OCI-LY1 (cell line): ENCODE results near the gene FH.
A peak's percentile ranks its signal among the peaks of the same experiment; 100 is the strongest.

Experiments used
- H2AFZ ChIP-seq: fragments of 200-600 bp; sonication (generic), shearing (Covaris generic); 2 replicates; pipeline ENCODE4 v1.6.0; 2014; ENCODE audit warnings: antibody characterized with exemption, mild to moderate bottlenecking, low read length
- H3F3A ChIP-seq: fragments of 200-600 bp; sonication (generic), shearing (Covaris generic); 2 replicates; pipeline ENCODE4 v1.6.0; 2014; ENCODE audit warnings: mild to moderate bottlenecking, antibody characterized with exemption, low read length, moderate library complexity; ENCODE audit not compliant: insufficient read depth
- H3K27ac ChIP-seq: fragments of 200-600 bp; sonication (generic); 2 replicates; pipeline ENCODE4 v1.5.1; 2014; ENCODE audit warnings: low read length, mixed run types, mild to moderate bottlenecking, low read depth; ENCODE audit not compliant: poor library complexity, severe bottlenecking
- H3K27me3 ChIP-seq: fragments of 200-600 bp; sonication (generic); 2 replicates; pipeline ENCODE4 v1.6.0; 2014; ENCODE audit warnings: antibody characterized with exemption, mild to moderate bottlenecking, low read length, moderate library complexity; ENCODE audit not compliant: insufficient read depth
- H3K36me3 ChIP-seq: fragments of 200-600 bp; sonication (generic); 2 replicates; pipeline ENCODE4 v1.6.1; 2014; ENCODE audit warnings: mild to moderate bottlenecking, antibody characterized with exemption, low read length, moderate library complexity, mixed read lengths; ENCODE audit not compliant: insufficient read depth
- H3K4me1 ChIP-seq: fragments of 200-600 bp; sonication (generic); 2 replicates; pipeline ENCODE4 v1.5.1; 2014; ENCODE audit warnings: mild to moderate bottlenecking, low read length, moderate library complexity; ENCODE audit not compliant: insufficient read depth, severe bottlenecking
- H3K4me2 ChIP-seq: fragments of 200-600 bp; sonication (generic), shearing (Covaris generic); 2 replicates; pipeline ENCODE4 v1.6.1; 2014; ENCODE audit warnings: low read length
- H3K4me3 ChIP-seq: fragments of 200-600 bp; sonication (generic); 2 replicates; pipeline ENCODE4 v1.5.1; 2014; ENCODE audit warnings: low read length, low read depth, mild to moderate bottlenecking, mixed read lengths; ENCODE audit not compliant: poor library complexity, severe bottlenecking
- H3K79me2 ChIP-seq: fragments of 200-600 bp; shearing (Covaris generic); 2 replicates; pipeline ENCODE4 v1.6.1; 2016; ENCODE audit warnings: mixed run types, low read length, mixed read lengths; ENCODE audit not compliant: insufficient read depth
- H3K9ac ChIP-seq: fragments of 200-600 bp; sonication (generic), shearing (Covaris generic); 2 replicates; pipeline ENCODE4 v1.6.1; 2014; ENCODE audit warnings: mild to moderate bottlenecking, low read length, mixed read lengths
- H3K9me2 ChIP-seq: fragments of 200-600 bp; sonication (generic), shearing (Covaris generic); 2 replicates; pipeline ENCODE4 v1.6.1; 2014; ENCODE audit warnings: low read depth, mild to moderate bottlenecking, low read length, mixed read lengths
- H3K9me3 ChIP-seq: fragments of 200-600 bp; shearing (Covaris generic); 2 replicates; pipeline ENCODE4 v1.6.1; 2014; ENCODE audit warnings: low read length, mixed read lengths
- H4K20me1 ChIP-seq: fragments of 200-600 bp; sonication (generic), shearing (Covaris generic); 2 replicates; pipeline ENCODE4 v1.6.0; 2016; ENCODE audit warnings: mild to moderate bottlenecking, low read length; ENCODE audit not compliant: insufficient read depth
- EZH2 ChIP-seq: fragments of 200-600 bp; sonication (generic), shearing (Covaris generic); IDR thresholded peaks from 2 replicates; pipeline ENCODE4 v1.8.0; 2017; ENCODE audit warnings: borderline replicate concordance, mixed run types, mild to moderate bottlenecking, antibody characterized with exemption, low read length, moderate library complexity, mixed read lengths
- TF ChIP-seq, protein P1 (sequence below): fragments of 200-600 bp; sonication (generic), shearing (Covaris generic); IDR thresholded peaks from 2 replicates; pipeline ENCODE4 v1.5.1; 2017; ENCODE audit warnings: mild to moderate bottlenecking, antibody characterized with exemption, low read length, moderate library complexity, mixed read lengths

The FH gene

DNA sequence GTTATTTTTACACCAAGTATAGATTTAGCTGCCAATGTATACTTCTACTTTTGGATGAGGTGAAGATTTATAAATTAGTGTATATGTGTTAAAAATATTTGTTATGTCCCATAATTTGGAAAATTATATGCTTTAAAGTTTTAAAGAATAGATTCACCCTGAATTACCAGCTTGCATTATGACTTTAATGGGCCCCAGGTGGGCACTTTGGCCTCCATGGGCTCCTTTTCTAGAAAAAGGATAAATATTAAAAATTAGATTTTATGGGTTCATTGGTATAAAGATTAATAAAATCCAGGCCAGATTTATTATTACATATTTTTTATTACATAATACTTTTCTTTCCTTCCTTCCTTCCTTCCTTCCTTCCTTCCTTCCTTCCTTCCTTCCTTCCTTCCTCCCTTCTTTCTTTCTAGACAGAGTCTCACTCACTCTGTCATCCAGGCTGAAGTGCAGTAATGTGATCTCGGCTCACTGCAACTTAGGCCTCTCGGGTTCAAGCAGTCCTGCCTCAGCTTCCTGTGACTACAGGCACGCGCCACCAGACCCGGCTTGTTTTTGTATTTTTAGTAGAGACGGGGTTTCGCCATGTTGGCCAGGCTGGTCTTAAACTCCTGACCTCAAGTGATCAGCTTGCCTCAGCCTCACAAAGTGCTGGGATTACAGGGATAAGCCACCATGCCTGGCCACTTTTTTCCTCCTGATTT lies 34.5 kb upstream of the FH start:
- no peak overlapping the region for H3K9ac ChIP-seq
- no peaks in the 10 kb centered on the region for H3K36me3 ChIP-seq
- H3K4me1 ChIP-seq: peaks cover 45% of the 10 kb centered on the region
- peak overlapping the region; percentile 85 for H3K27ac ChIP-seq
- no peak overlapping the region for H2AFZ ChIP-seq
- TF ChIP-seq, protein P1, sequence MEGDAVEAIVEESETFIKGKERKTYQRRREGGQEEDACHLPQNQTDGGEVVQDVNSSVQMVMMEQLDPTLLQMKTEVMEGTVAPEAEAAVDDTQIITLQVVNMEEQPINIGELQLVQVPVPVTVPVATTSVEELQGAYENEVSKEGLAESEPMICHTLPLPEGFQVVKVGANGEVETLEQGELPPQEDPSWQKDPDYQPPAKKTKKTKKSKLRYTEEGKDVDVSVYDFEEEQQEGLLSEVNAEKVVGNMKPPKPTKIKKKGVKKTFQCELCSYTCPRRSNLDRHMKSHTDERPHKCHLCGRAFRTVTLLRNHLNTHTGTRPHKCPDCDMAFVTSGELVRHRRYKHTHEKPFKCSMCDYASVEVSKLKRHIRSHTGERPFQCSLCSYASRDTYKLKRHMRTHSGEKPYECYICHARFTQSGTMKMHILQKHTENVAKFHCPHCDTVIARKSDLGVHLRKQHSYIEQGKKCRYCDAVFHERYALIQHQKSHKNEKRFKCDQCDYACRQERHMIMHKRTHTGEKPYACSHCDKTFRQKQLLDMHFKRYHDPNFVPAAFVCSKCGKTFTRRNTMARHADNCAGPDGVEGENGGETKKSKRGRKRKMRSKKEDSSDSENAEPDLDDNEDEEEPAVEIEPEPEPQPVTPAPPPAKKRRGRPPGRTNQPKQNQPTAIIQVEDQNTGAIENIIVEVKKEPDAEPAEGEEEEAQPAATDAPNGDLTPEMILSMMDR: no peak
- TF ChIP-seq EZH2: no peak
- no peaks in the 10 kb centered on the region for H4K20me1 ChIP-seq
- no peak overlapping the region for H3K4me2 ChIP-seq
- H3K9me2 ChIP-seq: no peaks in the 10 kb centered on the region
- H3K79me2 ChIP-seq: no peaks in the 10 kb centered on the region
- no peaks in the 10 kb centered on the region for H3K27me3 ChIP-seq
- H3K9me3 ChIP-seq: no peaks in the 10 kb centered on the region
- H3F3A ChIP-seq: no peaks in the 10 kb centered on the region
- no peak overlapping the region for H3K4me3 ChIP-seq

DNA sequence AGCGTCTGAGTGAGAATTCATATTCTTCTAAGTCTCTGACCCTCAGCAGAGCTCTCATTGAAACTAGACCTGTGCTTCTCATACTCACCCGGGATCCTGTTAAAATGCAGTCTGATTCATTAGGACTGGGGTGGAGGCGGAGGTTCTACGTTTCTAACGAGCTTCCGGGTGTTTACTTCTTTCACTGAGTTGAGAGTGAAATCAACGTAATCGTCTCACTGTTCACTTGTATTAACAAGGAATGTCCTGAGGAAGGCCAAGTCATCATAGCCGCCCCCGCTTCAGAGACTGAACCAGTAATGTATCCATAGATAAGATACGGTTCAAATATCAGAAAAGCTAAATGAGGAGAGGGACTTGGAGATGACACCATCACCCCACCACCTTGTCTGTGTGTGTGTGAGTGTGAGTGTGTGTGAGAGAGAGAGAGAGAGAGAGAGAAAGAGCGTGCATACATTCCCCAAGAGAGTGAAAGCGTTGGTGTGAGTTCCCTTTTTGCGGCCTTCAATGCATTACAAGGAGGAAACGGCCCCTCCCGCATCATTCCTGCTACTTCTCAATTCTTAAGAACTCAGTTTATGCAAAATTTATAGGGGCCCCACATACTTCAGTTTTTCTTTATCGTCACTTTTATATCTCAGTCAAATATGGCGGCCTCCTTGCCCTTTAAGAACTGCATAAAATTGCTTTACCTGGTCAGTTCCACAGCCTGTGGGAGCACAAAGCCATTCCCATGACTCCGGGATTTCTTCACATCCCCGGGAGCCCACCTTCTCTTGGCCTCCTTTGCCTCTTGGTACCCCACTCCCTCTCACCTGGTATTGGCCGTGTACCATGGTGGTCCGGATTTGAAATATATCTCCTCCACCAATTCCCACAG lies 32.4 kb upstream of the FH start:
- no peaks in the 10 kb centered on the region for H3K9me2 ChIP-seq
- TF ChIP-seq, protein P1: no peak
- TF ChIP-seq EZH2: no peak
- H3K4me3 ChIP-seq: peak overlapping the region; percentile 50
- peak overlapping the region; percentile 85 for H3K27ac ChIP-seq
- no peaks in the 10 kb centered on the region for H3K27me3 ChIP-seq
- peak overlapping the region; percentile 89 for H2AFZ ChIP-seq
- H4K20me1 ChIP-seq: no peaks in the 10 kb centered on the region
- H3K36me3 ChIP-seq: no peaks in the 10 kb centered on the region
- H3K4me1 ChIP-seq: peaks cover 42% of the 10 kb centered on the region
- no peaks in the 10 kb centered on the region for H3K9me3 ChIP-seq
- H3F3A ChIP-seq: no peaks in the 10 kb centered on the region
- H3K79me2 ChIP-seq: no peaks in the 10 kb centered on the region
- peak overlapping the region; percentile 65 for H3K4me2 ChIP-seq
- peak overlapping the region; percentile 50 for H3K9ac ChIP-seq

DNA sequence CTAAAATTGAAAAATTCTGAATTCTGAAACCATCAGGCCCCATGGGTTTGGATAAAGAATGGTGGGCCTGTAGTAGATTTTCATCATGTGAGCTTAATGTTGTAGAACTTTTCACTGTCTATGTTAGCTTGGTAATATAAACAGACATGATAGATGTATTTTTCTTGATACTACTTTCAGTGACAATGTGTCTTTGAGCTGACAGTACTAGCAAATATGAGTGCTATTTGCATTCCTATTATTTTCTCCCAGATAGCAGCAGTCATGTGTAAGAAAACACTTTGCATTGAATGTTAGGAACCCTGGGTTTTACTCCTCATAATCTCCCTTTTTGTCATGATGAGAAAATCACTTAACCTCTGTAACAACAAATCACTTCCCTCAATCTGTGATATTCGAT lies 30.8 kb upstream of the FH start:
- Histone ChIP-seq H4K20me1 (no peaks in the 10 kb centered on the region), H2AFZ (no peak overlapping the region), H3K4me2 (no peak overlapping the region), H3K4me3 (no peak overlapping the region), H3K9me2 (no peaks in the 10 kb centered on the region), H3K27ac (no peak overlapping the region), H3K79me2 (no peaks in the 10 kb centered on the region), H3K9me3 (no peaks in the 10 kb centered on the region), H3K9ac (no peak overlapping the region), H3K27me3 (no peaks in the 10 kb centered on the region), H3K36me3 (no peaks in the 10 kb centered on the region), H3K4me1 (peaks cover 42% of the 10 kb centered on the region), H3F3A (no peaks in the 10 kb centered on the region)
- TF ChIP-seq, protein P1: no peak
- TF ChIP-seq EZH2: no peak
